ENCODE measurements around the gene ZDHHC9.

Gene ZDHHC9

GRCh38 chrX:129785160-129785947 is 58.3 kb downstream of the ZDHHC9 start:
- no peak for DNase-seq (ENCODE audit: low spot score)

GRCh38 chrX:129784371-129784770 is 59.3 kb downstream of the ZDHHC9 start:
- no peak for DNase-seq (ENCODE audit: low spot score)

GRCh38 chrX:129783291-129783713 is 60.4 kb downstream of the ZDHHC9 start:
- DNase-seq (ENCODE audit: low spot score), result no peak

- DNase-seq (ENCODE audit: low spot score), result no peak
Measured at GRCh38 chrX:129782706-129783105, 61.0 kb downstream of the ZDHHC9 start.

GRCh38 chrX:129781680-129782495 is 61.8 kb downstream of the ZDHHC9 start:
- no peak for DNase-seq (ENCODE audit: low spot score)

- no peak for DNase-seq (ENCODE audit: low spot score)
Measured at GRCh38 chrX:129781134-129781672, 62.5 kb downstream of the ZDHHC9 start.

- no peak for DNase-seq (ENCODE audit: low spot score)
Measured at GRCh38 chrX:129780441-129781105, 63.1 kb downstream of the ZDHHC9 start.

- no peak for DNase-seq (ENCODE audit: low spot score)
Measured at GRCh38 chrX:129779747-129780146, 63.9 kb downstream of the ZDHHC9 start, which contains the start of gene SASH3. Gene SASH3, plus strand, starts transcription at chrX:129779949. Its CDS starts 149 bp downstream, at chrX:129780098.

- DNase-seq (ENCODE audit: low spot score), result no peak
Measured at GRCh38 chrX:129779086-129779672, 64.5 kb downstream of the ZDHHC9 start.

GRCh38 chrX:129777218-129778030 is 66.3 kb downstream of the ZDHHC9 start:
- DNase-seq (ENCODE audit: low spot score), result no peak

GRCh38 chrX:129773649-129774458 is 69.8 kb downstream of the ZDHHC9 start:
- DNase-seq (ENCODE audit: low spot score), result no peak

GRCh38 chrX:129772796-129773431 is 70.8 kb downstream of the ZDHHC9 start:
- DNase-seq (ENCODE audit: low spot score), result no peak

- DNase-seq (ENCODE audit: low spot score), result no peak
Measured at GRCh38 chrX:129771266-129771995, 72.3 kb downstream of the ZDHHC9 start.

GRCh38 chrX:129769467-129770154 is 74.1 kb downstream of the ZDHHC9 start:
- DNase-seq (ENCODE audit: low spot score), result no peak

- no peak for DNase-seq (ENCODE audit: low spot score)
Measured at GRCh38 chrX:129768586-129769466, 74.9 kb downstream of the ZDHHC9 start.

- no peak for DNase-seq (ENCODE audit: low spot score)
Measured at GRCh38 chrX:129768186-129768585, 75.5 kb downstream of the ZDHHC9 start.

GRCh38 chrX:129763666-129764065 is 80.0 kb downstream of the ZDHHC9 start:
- DNase-seq (ENCODE audit: low spot score), result no peak

Data from AG08395 (cell line).